Measurements from ENCODE around the gene LIPE. TPM values are rescaled to one million over a fixed set of nuclear protein-coding genes. Genes with fewer than 3 reads are reported as not detected.

The LIPE gene
- total RNA-seq, 1 experiment from 2014 or later: 17.1 TPM

DNA sequence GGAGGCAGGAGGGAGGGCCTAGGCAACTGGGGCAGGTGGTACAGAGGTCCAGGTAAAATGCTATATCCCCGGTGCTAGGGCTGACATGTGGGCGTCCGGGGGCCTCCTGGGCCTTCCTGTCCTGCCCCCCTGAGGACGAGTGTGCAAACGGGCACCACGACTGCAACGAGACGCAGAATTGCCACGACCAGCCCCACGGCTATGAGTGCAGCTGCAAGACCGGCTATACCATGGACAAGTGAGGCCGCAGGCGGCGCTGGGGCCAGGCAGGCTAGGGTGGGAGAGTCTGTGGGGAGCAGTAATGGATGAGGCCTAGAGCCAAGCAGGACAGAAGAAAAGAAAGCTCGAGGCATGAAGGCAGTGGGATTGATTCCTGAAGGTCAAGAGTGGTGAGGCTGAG is 58.4 kb downstream of the LIPE start:
- CTCF ChIA-PET: no interaction called here
- intact Hi-C loops (cut with micrococcal nuclease; ENCODE audit: unreplicated experiment): no loop called here
- Mint-ChIP-seq H3K27ac (ENCODE audit: unreplicated experiment) (no peak overlapping the region), H3K4me3 (ENCODE audit: low read depth, unreplicated experiment) (no peak overlapping the region), H3K36me3 (ENCODE audit: insufficient read depth, unreplicated experiment) (peaks cover 17% of the 10 kb centered on the region), H3K9me3 (ENCODE audit: low read depth, unreplicated experiment) (peaks cover 4% of the 10 kb centered on the region), H3K4me1 (ENCODE audit: low read depth, unreplicated experiment) (no peaks in the 10 kb centered on the region), H3K27me3 (ENCODE audit: unreplicated experiment) (no peaks in the 10 kb centered on the region)
- TF ChIP-seq, protein P1, sequence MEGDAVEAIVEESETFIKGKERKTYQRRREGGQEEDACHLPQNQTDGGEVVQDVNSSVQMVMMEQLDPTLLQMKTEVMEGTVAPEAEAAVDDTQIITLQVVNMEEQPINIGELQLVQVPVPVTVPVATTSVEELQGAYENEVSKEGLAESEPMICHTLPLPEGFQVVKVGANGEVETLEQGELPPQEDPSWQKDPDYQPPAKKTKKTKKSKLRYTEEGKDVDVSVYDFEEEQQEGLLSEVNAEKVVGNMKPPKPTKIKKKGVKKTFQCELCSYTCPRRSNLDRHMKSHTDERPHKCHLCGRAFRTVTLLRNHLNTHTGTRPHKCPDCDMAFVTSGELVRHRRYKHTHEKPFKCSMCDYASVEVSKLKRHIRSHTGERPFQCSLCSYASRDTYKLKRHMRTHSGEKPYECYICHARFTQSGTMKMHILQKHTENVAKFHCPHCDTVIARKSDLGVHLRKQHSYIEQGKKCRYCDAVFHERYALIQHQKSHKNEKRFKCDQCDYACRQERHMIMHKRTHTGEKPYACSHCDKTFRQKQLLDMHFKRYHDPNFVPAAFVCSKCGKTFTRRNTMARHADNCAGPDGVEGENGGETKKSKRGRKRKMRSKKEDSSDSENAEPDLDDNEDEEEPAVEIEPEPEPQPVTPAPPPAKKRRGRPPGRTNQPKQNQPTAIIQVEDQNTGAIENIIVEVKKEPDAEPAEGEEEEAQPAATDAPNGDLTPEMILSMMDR (IDR thresholded peaks at IDR 0.05; ENCODE audit: unreplicated experiment): no peak
- DNase-seq: no peak
- BruUV-seq (replicated peaks): no TSS peak

DNA sequence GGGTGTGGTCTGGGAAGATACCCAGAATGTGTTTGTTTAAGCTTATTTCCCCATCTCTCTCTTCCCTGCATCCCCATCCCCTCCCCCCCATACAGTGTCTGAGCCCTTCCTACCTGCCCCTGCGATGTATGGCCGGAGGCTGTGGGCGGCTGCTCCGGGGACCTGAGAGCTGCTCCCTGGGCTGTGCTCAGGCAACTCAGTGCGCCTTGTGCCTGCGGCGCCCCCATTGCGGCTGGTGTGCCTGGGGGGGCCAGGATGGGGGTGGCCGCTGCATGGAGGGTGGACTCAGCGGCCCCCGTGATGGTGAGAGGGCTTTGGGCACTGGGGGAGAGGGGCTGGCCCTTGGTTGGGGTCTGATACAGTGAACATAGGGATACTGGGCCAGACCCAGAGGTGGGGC is 58.8 kb downstream of the LIPE start:
- DNase-seq: no peak
- H3K9me3 Mint-ChIP-seq (ENCODE audit: low read depth, unreplicated experiment): peaks cover 8% of the 10 kb centered on the region
- no peaks in the 10 kb centered on the region for H3K4me1 Mint-ChIP-seq (ENCODE audit: low read depth, unreplicated experiment)
- no peak overlapping the region for H3K27ac Mint-ChIP-seq (ENCODE audit: unreplicated experiment)
- CTCF ChIA-PET: no interaction called here
- H3K27me3 Mint-ChIP-seq (ENCODE audit: unreplicated experiment): no peaks in the 10 kb centered on the region
- no peak overlapping the region for H3K4me3 Mint-ChIP-seq (ENCODE audit: low read depth, unreplicated experiment)
- no TSS peak for BruUV-seq (replicated peaks)
- peaks cover 17% of the 10 kb centered on the region for H3K36me3 Mint-ChIP-seq (ENCODE audit: insufficient read depth, unreplicated experiment)
- intact Hi-C loops (cut with micrococcal nuclease; ENCODE audit: unreplicated experiment): no loop called here
- TF ChIP-seq, protein P1 (IDR thresholded peaks at IDR 0.05; ENCODE audit: unreplicated experiment): no peak

DNA sequence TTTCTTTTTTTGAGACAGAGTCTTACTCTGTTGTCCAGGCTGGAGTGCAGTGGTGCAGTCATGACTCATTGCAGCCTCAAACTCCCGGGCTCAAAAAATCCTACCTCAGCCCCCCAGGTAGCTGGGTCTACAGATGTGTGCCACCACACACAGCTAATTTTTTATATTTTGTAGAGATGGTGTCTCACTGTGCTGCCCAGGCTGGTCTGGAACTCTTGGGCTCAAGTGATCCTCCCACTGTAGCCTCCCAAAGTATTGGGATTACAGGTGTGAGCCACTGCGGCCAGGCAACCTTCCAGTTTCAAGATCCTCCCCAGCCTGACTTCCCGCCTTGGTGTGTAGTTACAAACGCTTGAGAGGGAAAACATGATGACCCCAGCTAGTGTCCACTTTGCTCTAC is 59.3 kb downstream of the LIPE start:
- H3K27me3 Mint-ChIP-seq (ENCODE audit: unreplicated experiment): no peaks in the 10 kb centered on the region
- CTCF ChIA-PET: no interaction called here
- intact Hi-C loops (cut with micrococcal nuclease; ENCODE audit: unreplicated experiment): no loop called here
- H3K9me3 Mint-ChIP-seq (ENCODE audit: low read depth, unreplicated experiment): peaks cover 10% of the 10 kb centered on the region
- no TSS peak for BruUV-seq (replicated peaks)
- no peak overlapping the region for H3K27ac Mint-ChIP-seq (ENCODE audit: unreplicated experiment)
- no peaks in the 10 kb centered on the region for H3K4me1 Mint-ChIP-seq (ENCODE audit: low read depth, unreplicated experiment)
- TF ChIP-seq, protein P1 (IDR thresholded peaks at IDR 0.05; ENCODE audit: unreplicated experiment): no peak
- H3K4me3 Mint-ChIP-seq (ENCODE audit: low read depth, unreplicated experiment): no peak overlapping the region
- DNase-seq: no peak
- peaks cover 17% of the 10 kb centered on the region for H3K36me3 Mint-ChIP-seq (ENCODE audit: insufficient read depth, unreplicated experiment)

DNA sequence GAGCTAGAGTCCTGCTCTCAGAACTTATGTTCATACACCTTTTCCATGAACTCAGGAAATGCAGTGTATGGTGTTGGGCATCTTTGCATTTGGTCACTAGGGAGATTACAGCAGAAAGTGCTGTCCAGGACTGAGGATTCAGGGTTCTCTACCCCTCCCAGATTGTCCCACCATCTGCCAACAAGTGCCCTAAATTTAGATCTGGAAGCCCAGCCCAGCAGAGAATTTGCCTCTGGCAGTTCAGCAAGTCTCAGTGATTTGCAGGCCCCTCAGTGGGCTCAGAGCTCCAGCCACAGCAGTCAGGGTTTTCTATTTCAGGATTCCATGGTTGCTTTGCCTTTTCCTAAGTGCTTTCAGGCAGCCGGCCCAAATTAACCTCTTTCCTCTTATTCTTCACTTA is 60.5 kb downstream of the LIPE start:
- no peak overlapping the region for H3K27ac Mint-ChIP-seq (ENCODE audit: unreplicated experiment)
- intact Hi-C loops (cut with micrococcal nuclease; ENCODE audit: unreplicated experiment): no loop called here
- DNase-seq: no peak
- no TSS peak for BruUV-seq (replicated peaks)
- CTCF ChIA-PET: no interaction called here
- TF ChIP-seq, protein P1 (IDR thresholded peaks at IDR 0.05; ENCODE audit: unreplicated experiment): no peak
- peaks cover 13% of the 10 kb centered on the region for H3K36me3 Mint-ChIP-seq (ENCODE audit: insufficient read depth, unreplicated experiment)
- H3K27me3 Mint-ChIP-seq (ENCODE audit: unreplicated experiment): no peaks in the 10 kb centered on the region
- no peaks in the 10 kb centered on the region for H3K4me1 Mint-ChIP-seq (ENCODE audit: low read depth, unreplicated experiment)
- peaks cover 10% of the 10 kb centered on the region for H3K9me3 Mint-ChIP-seq (ENCODE audit: low read depth, unreplicated experiment)
- H3K4me3 Mint-ChIP-seq (ENCODE audit: low read depth, unreplicated experiment): no peak overlapping the region
